ENCODE measurements around the gene SMARCB1.
"Not testable (repeated sequence)": the region's sequence is repeated elsewhere in the genome, so short reads cannot be mapped to it uniquely, and the experiment has no call there.

The SMARCB1 gene

GRCh38 chr22:23847310-23847920, 60.6 kb downstream of the SMARCB1 start:
- no peak for DNase-seq

- DNase-seq = no peak
Measured at GRCh38 chr22:23847991-23848864, 61.5 kb downstream of the SMARCB1 start.

- DNase-seq = peak; percentile 64 to 80 (median 78)
Measured at GRCh38 chr22:23849009-23850006, 62.5 kb downstream of the SMARCB1 start.

- DNase-seq = no peak
Measured at GRCh38 chr22:23850136-23850611, 63.4 kb downstream of the SMARCB1 start.

- no peak for DNase-seq
Measured at GRCh38 chr22:23856721-23857605, 70.2 kb downstream of the SMARCB1 start.

GRCh38 chr22:23857606-23858483, 71.1 kb downstream of the SMARCB1 start, which contains the start of gene SLC2A11:
TSS of gene SLC2A11 (plus strand) at chr22:23857875. CDS start at chr22:23858000, 125 bp downstream.
- DNase-seq = peak; percentile 89 to 96 (median 91)

- DNase-seq = no peak
Measured at GRCh38 chr22:23858484-23858815, 71.7 kb downstream of the SMARCB1 start.

GRCh38 chr22:23859201-23859600, 72.4 kb downstream of the SMARCB1 start:
- DNase-seq = no peak

- not testable (repeated sequence) for DNase-seq
Measured at GRCh38 chr22:23860187-23860586, 73.4 kb downstream of the SMARCB1 start.

GRCh38 chr22:23862103-23862502, 75.3 kb downstream of the SMARCB1 start:
- DNase-seq = peak in 1 of 5 donors; percentile 57

GRCh38 chr22:23864499-23865154, 77.9 kb downstream of the SMARCB1 start:
- DNase-seq = not testable (repeated sequence)

- no peak for DNase-seq
Measured at GRCh38 chr22:23868580-23868979, 81.8 kb downstream of the SMARCB1 start.

GRCh38 chr22:23874871-23875270, 88.1 kb downstream of the SMARCB1 start:
- no peak for DNase-seq

GRCh38 chr22:23875801-23876200, 89.0 kb downstream of the SMARCB1 start:
- DNase-seq = no peak

GRCh38 chr22:23877566-23877965, 90.8 kb downstream of the SMARCB1 start:
- no peak for DNase-seq

- no peak for DNase-seq
Measured at GRCh38 chr22:23878219-23878618, 91.5 kb downstream of the SMARCB1 start.

GRCh38 chr22:23882370-23882769, 95.6 kb downstream of the SMARCB1 start:
- DNase-seq = no peak

- no peak for DNase-seq
Measured at GRCh38 chr22:23883658-23884057, 96.9 kb downstream of the SMARCB1 start.

GRCh38 chr22:23884140-23884539, 97.4 kb downstream of the SMARCB1 start:
- no peak for DNase-seq

Measured in T-helper 1 cell (primary cell).